NB4 (cell line): ENCODE results near the gene GPR107.

Source experiments
- MYC ChIP-seq: IDR thresholded peaks from 2 replicates; pipeline ENCODE4 v1.6.1; 2011; ENCODE audit warnings: low read depth, low read length
- POLR2A ChIP-seq: IDR thresholded peaks from 2 replicates; pipeline ENCODE4 v1.6.1; 2011; ENCODE audit warnings: mild to moderate bottlenecking; ENCODE audit not compliant: insufficient read length; ENCODE audit errors: extremely low read depth
- TF ChIP-seq, protein P1 (sequence below): IDR thresholded peaks from one replicate; pipeline ENCODE4 v1.5.1; 2012; ENCODE audit warnings: low read depth, low read length

DNA sequence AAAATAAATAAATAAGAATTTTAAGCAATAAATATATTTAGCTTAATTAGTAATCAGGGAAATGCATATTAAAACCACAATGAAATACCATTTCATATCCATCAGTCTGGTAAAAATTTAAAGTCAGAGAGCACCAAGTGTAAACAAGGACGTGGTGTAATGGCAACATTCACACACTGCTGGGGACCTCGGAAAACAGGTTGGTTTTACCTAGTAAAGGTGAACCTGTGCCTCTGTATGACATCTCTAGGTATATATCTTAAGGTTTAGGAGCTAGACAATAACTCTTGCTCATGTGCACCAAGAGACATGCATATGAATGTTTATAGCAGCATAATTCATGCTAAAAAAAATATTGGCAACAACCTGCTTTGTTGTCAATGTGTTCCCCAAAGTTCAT lies 40.4 kb upstream of the GPR107 start:
- TF ChIP-seq, protein P1, sequence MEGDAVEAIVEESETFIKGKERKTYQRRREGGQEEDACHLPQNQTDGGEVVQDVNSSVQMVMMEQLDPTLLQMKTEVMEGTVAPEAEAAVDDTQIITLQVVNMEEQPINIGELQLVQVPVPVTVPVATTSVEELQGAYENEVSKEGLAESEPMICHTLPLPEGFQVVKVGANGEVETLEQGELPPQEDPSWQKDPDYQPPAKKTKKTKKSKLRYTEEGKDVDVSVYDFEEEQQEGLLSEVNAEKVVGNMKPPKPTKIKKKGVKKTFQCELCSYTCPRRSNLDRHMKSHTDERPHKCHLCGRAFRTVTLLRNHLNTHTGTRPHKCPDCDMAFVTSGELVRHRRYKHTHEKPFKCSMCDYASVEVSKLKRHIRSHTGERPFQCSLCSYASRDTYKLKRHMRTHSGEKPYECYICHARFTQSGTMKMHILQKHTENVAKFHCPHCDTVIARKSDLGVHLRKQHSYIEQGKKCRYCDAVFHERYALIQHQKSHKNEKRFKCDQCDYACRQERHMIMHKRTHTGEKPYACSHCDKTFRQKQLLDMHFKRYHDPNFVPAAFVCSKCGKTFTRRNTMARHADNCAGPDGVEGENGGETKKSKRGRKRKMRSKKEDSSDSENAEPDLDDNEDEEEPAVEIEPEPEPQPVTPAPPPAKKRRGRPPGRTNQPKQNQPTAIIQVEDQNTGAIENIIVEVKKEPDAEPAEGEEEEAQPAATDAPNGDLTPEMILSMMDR, result no peak
- TF ChIP-seq POLR2A, result no peak
- TF ChIP-seq MYC, result no peak
